ENCODE results near the gene TNFRSF14. TPM values are rescaled to one million over a fixed set of nuclear protein-coding genes. Genes with fewer than 3 reads are reported as not detected.

Gene TNFRSF14
- total and polyA plus RNA-seq, 9 of the 15 experiments (the other 6 are each of a cell fraction or from before 2014, with no cell fraction given): 0.11 to 2.3 (median 0.68) TPM; not detected in 2

GRCh38 chr1:2525920-2526823, 30.0 kb upstream of the TNFRSF14 start, which contains the start of gene PANK4 (continued):
- TF ChIP-seq HMBOX1 (IDR thresholded peaks at IDR 0.05) (no peak), LARP7 (IDR thresholded peaks at IDR 0.05) (no peak), CBFA2T2 (conservative IDR thresholded peaks at IDR 0.05) (no peak), CEBPZ (IDR thresholded peaks at IDR 0.05; ENCODE audit: borderline replicate concordance, low read depth, low read length) (no peak), ZBED1 (IDR thresholded peaks at IDR 0.05) (no peak), FUS (optimal IDR thresholded peaks at IDR 0.05; ENCODE audit: low read depth, low read length) (no peak), FOXP1 (CRISPR knock-in tag; IDR thresholded peaks at IDR 0.05) (no peak), TRIM25 (IDR thresholded peaks at IDR 0.05; ENCODE audit: borderline replicate concordance) (no peak), CTCF (IDR thresholded peaks at IDR 0.05 in 2 of 3, conservative IDR thresholded peaks at IDR 0.05 in 1 of 3; ENCODE audit: insufficient read depth in 2 of 3, low read depth in 1 of 3, low read length in 3 of 3) (no peak)
